Hepatocyte (in vitro differentiated cells): ENCODE measurements around the gene CFAP161.

Experiments
- CTCF ChIP-seq: fragments of 200-600 bp; sonication (generic); IDR thresholded peaks from 2 replicates; pipeline ENCODE4 v1.5.1; 2016; ENCODE audit warnings: antibody characterized with exemption, mild to moderate bottlenecking; ENCODE audit not compliant: poor library complexity
- EZH2 ChIP-seq: fragments of 200-600 bp; sonication (generic); IDR thresholded peaks from 2 replicates; pipeline ENCODE4 v1.6.1; 2016; ENCODE audit warnings: antibody characterized with exemption, mild to moderate bottlenecking, borderline replicate concordance
- EZH2phosphoT487 ChIP-seq: fragments of 200-600 bp; sonication (generic); IDR thresholded peaks from one replicate; pipeline ENCODE4 v1.6.1; 2018; ENCODE audit warnings: antibody characterized with exemption, mild to moderate bottlenecking, low read depth, moderate library complexity; ENCODE audit not compliant: unreplicated experiment, severe bottlenecking

- no peak for TF ChIP-seq CTCF
- TF ChIP-seq EZH2 = no peak
- TF ChIP-seq EZH2phosphoT487 = no peak
Observed at GRCh38 chr15:81163961-81164800, 30.1 kb downstream of the CFAP161 start.
